HepG2 (cell line): ENCODE results near the gene BAIAP3. TPM values are rescaled to one million over a fixed set of nuclear protein-coding genes. Genes with fewer than 3 reads are reported as not detected.
A peak's percentile ranks its signal among the peaks of the same experiment; 100 is the strongest.

Experiments used
- ATAC-seq: fragments of 200-7000 bp; cut with Tn5 transposase; 3 replicates; pipeline ENCODE4 v1.9.1; 2020; ENCODE audit warnings: mild to moderate bottlenecking, moderate library complexity
- BruUV-seq: library from RNA; stranded (reverse); fragments of 400-500 nt; replicated peaks from 2 replicates; lab custom pipeline; 2021; lab: Mats Ljungman, UMichigan
- CTCF ChIA-PET: fragments of 300-600 bp; formaldehyde crosslinking; extraction: SDS; loops from one replicate; lab custom pipeline; 2021; ENCODE audit warnings: low total read pairs, inconsistent platforms, low intra/inter-chr PET ratio; lab: Yijun Ruan, JAX
- POLR2A ChIA-PET: fragments of 350-600 bp; sonication (Branson Sonifier 250); formaldehyde crosslinking; loops from one replicate; lab custom pipeline; 2020; ENCODE audit warnings: antibody characterized with exemption, inconsistent platforms; lab: Yijun Ruan, JAX
- DNase-seq: peaks from one replicate; pipeline ENCODE4 v3.0.0-alpha.2; 2015; ENCODE audit warnings: low spot score
- FAIRE-seq: peaks from 3 replicates; lab custom pipeline; 2011; peaks lifted over from hg19 to GRCh38; lab: Jason Lieb, UNC
- H2AFZ ChIP-seq: one replicate; pipeline ENCODE4 v1.6.1; 2011; ENCODE audit warnings: low read length, inconsistent platforms
- H3K27ac ChIP-seq: fragments of 300-600 bp; 3 replicates; pipeline ENCODE4 v1.8.0; 2011; ENCODE audit warnings: mixed run types, mild to moderate bottlenecking, mixed read lengths, low read length, inconsistent platforms; ENCODE audit not compliant: insufficient read depth; ENCODE audit errors: extremely low read length
- H3K27me3 ChIP-seq, 2 experiments: fragments of 200-600 bp in 1 of 2; 2 replicates in 1 of 2; 3 replicates in 1 of 2; pipeline versions ENCODE4 v1.6.0 to v1.8.0; 2011; ENCODE audit warnings: low read length in 2 of 2, mild to moderate bottlenecking in 2 of 2, moderate library complexity in 2 of 2, inconsistent platforms in 1 of 2; ENCODE audit not compliant: insufficient read depth in 2 of 2, control insufficient read depth in 1 of 2
- H3K36me3 ChIP-seq, 2 experiments: fragments of 200-600 bp in 1 of 2; replicated peaks in 1 of 2; 2 replicates in 1 of 2; 3 replicates in 1 of 2; pipeline versions ENCODE4 v1.5.1 to v1.8.0; 2011; ENCODE audit warnings: low read length in 2 of 2, inconsistent platforms in 1 of 2; ENCODE audit not compliant: insufficient read depth in 2 of 2, control insufficient read depth in 1 of 2
- H3K4me1 ChIP-seq: 2 replicates; pipeline ENCODE4 v1.5.1; 2012; ENCODE audit warnings: low read length, inconsistent platforms; ENCODE audit not compliant: insufficient read depth
- H3K4me2 ChIP-seq: 2 replicates; pipeline ENCODE4 v1.6.0; 2011; ENCODE audit warnings: low read depth, low read length, inconsistent platforms
- H3K4me3 ChIP-seq, 3 experiments: fragments of 200-600 bp in 1 of 3; sonication (generic), shearing (Covaris generic) in 1 of 3; replicated peaks in 1 of 3; 2 replicates each; pipeline ENCODE4 v1.5.1; 2011 to 2016; ENCODE audit warnings: low read length in 3 of 3, inconsistent platforms in 2 of 3, low read depth in 2 of 3, mild to moderate bottlenecking in 2 of 3, control low read depth in 1 of 3, mixed read lengths in 1 of 3; ENCODE audit not compliant: insufficient read depth in 1 of 3
- H3K79me2 ChIP-seq: one replicate; pipeline ENCODE4 v1.6.1; 2011; ENCODE audit warnings: low read length, inconsistent platforms; ENCODE audit not compliant: insufficient read depth
- H3K9ac ChIP-seq: 2 replicates; pipeline ENCODE4 v1.6.0; 2011; ENCODE audit warnings: mild to moderate bottlenecking, low read depth, low read length, inconsistent platforms; ENCODE audit not compliant: insufficient read depth
- H3K9me3 ChIP-seq: 2 replicates; pipeline ENCODE4 v1.5.1; 2012; ENCODE audit warnings: mild to moderate bottlenecking, low read length
- H4K20me1 ChIP-seq: 2 replicates; pipeline ENCODE4 v1.6.0; 2011; ENCODE audit warnings: inconsistent platforms, mild to moderate bottlenecking, low read length, moderate library complexity; ENCODE audit not compliant: insufficient read depth
- AGO2 ChIP-seq: fragments of 200-400 bp; formaldehyde crosslinking; optimal IDR thresholded peaks from 2 replicates; pipeline ENCODE3; 2017; ENCODE audit warnings: mild to moderate bottlenecking, low read depth, low read length, moderate library complexity
- ARHGAP35 ChIP-seq: sonication (generic); formaldehyde crosslinking; IDR thresholded peaks from 2 replicates; pipeline ENCODE4 v1.9.0; 2022; ENCODE audit warnings: mild to moderate bottlenecking, inconsistent platforms, moderate library complexity, missing genetic modification reagents, borderline replicate concordance
- PTBP1 ChIP-seq: fragments of 200-400 bp; formaldehyde crosslinking; IDR thresholded peaks from 2 replicates; pipeline ENCODE4 v1.6.1; 2018; ENCODE audit warnings: low read length, low read depth; ENCODE audit not compliant: poor library complexity, severe bottlenecking
- RARA ChIP-seq: IDR thresholded peaks from 2 replicates; pipeline ENCODE4 v1.6.1; 2016; ENCODE audit warnings: missing genetic modification reagents, missing compliant biosample characterization
- RBFOX2 ChIP-seq: fragments of 200-400 bp; formaldehyde crosslinking; IDR thresholded peaks from 2 replicates; pipeline ENCODE4 v1.6.1; 2017; ENCODE audit warnings: low read depth, mild to moderate bottlenecking, low read length
- XRCC5 ChIP-seq: fragments of 200-400 bp; formaldehyde crosslinking; optimal IDR thresholded peaks from 2 replicates; pipeline ENCODE3; 2017; ENCODE audit warnings: mild to moderate bottlenecking, low read length
- ZFP41 ChIP-seq: sonication (generic); formaldehyde crosslinking; IDR thresholded peaks from 2 replicates; pipeline ENCODE4 v1.4.0; 2020; ENCODE audit warnings: mild to moderate bottlenecking, missing genetic modification reagents, borderline replicate concordance
- ZFY ChIP-seq: sonication (generic); formaldehyde crosslinking; IDR thresholded peaks from 2 replicates; pipeline ENCODE4 v1.4.0; 2020; ENCODE audit warnings: missing genetic modification reagents
- ZNF24 ChIP-seq: fragments of 450-650 bp; IDR thresholded peaks from 2 replicates; pipeline ENCODE4 v1.6.1; 2017; ENCODE audit warnings: antibody characterized with exemption, mild to moderate bottlenecking
- ZNF282 ChIP-seq: fragments of 450-650 bp; IDR thresholded peaks from 2 replicates; pipeline ENCODE4 v1.6.1; 2018; ENCODE audit not compliant: partially characterized antibody
- ZNF317 ChIP-seq: sonication (generic); formaldehyde crosslinking; IDR thresholded peaks from 2 replicates; pipeline ENCODE4 v1.5.0; 2020; ENCODE audit warnings: mild to moderate bottlenecking, missing genetic modification reagents
- WGBS: methylation state at CpG from one replicate; pipeline ENCODE4 v1.1.6; 2017; ENCODE audit warnings: low lambda C conversion rate; 5-methylcytosine and 5-hydroxymethylcytosine counted together
- in situ Hi-C: cut with HindIII; loops from 2 replicates; pipeline ENCODE4 v1.10.0; 2017; ENCODE audit warnings: low pct_unique_long_range_greater_than_20kb; ENCODE audit not compliant: extremely low pct_ligation_motif_present
- intact Hi-C: fragments of 100-400 bp; cut with micrococcal nuclease; formaldehyde crosslinking; loops from one replicate; pipeline ENCODE4 v1.10.0; 2022; ENCODE audit not compliant: unreplicated experiment
- polyA plus RNA-seq, 8 experiments: library from polyadenylated mRNA; depleted of rRNA in 3 of 8; stranded (reverse) in 7 of 8; unstranded in 1 of 8; fragments of >200 nt; fragmentation: Illumina TruSeq in 4 of 8; extraction: Trizol in 4 of 8; gene quantifications; 2 replicates each; pipeline versions ENCODE4 v1.2.1 to v1.2.3, GENCODE V29; 2011 to 2016; ENCODE audit warnings: low read depth in 4 of 8, missing spikeins in 1 of 8, mixed read lengths in 1 of 8; ENCODE audit not compliant: insufficient read depth in 1 of 8
- total RNA-seq, 5 experiments: library from RNA; depleted of rRNA; stranded (reverse); fragments of >200 nt; fragmentation: Illumina TruSeq; extraction: Trizol; gene quantifications; 2 replicates each; pipeline ENCODE4 v1.2.3, GENCODE V29; 2016; ENCODE audit warnings: low read depth in 1 of 5
- TF ChIP-seq, protein P1 (sequence below): sonication (generic); formaldehyde crosslinking; IDR thresholded peaks from 2 replicates; pipeline ENCODE4 v1.8.0; 2022; ENCODE audit warnings: mild to moderate bottlenecking, missing genetic modification reagents, borderline replicate concordance

Gene BAIAP3
- total and polyA plus RNA-seq, 2 of the 13 experiments (the other 11 are each of a cell fraction or from before 2014, with no cell fraction given) = 3.2 to 5.7 TPM

DNA sequence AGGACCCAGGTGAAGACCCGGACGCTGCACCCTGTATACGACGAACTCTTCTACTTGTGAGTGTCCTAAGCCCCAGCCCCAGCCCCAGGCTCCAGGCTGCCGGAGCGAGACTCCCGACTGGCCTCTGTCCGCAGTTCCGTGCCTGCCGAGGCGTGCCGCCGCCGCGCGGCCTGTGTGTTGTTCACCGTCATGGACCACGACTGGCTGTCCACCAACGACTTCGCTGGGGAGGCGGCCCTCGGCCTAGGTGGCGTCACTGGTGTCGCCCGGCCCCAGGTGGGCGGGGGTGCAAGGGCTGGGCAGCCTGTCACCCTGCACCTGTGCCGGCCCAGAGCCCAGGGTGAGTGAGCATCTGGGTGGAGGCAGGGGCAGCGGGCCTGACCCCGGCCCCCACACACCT is 14.5 kb downstream of the BAIAP3 start:
- no peak for ATAC-seq
- H3K27me3 ChIP-seq = no peaks in the 10 kb centered on the region; a peak in 1 of 5 replicates
- H3K9me3 ChIP-seq = no peaks in the 10 kb centered on the region
- no peak overlapping the region for H3K9ac ChIP-seq
- no peaks in the 10 kb centered on the region for H4K20me1 ChIP-seq
- peaks cover 24% of the 10 kb centered on the region for H3K79me2 ChIP-seq
- no peak for FAIRE-seq
- peaks cover 27% of the 10 kb centered on the region for H3K4me1 ChIP-seq
- no TSS peak for BruUV-seq
- TF ChIP-seq AGO2 (peak; percentile 33), RBFOX2 (peak; percentile 56), ZNF282 (no peak)
- intact Hi-C loops = no loop called here
- peaks cover 6 to 14% of the 10 kb centered on the region in 2 experiments; a peak in 4 of 5 replicates for H3K36me3 ChIP-seq
- in situ Hi-C loops = no loop called here
- no peak overlapping the region for H3K4me3 ChIP-seq
- ChIA-PET CTCF (no interaction called here), POLR2A (no interaction called here)
- no peak overlapping the region for H2AFZ ChIP-seq
- H3K27ac ChIP-seq = no peak overlapping the region
- DNase-seq = no peak
- 92% methylated on average over 4 of the region's 29 CpGs for WGBS
- no peak overlapping the region for H3K4me2 ChIP-seq

DNA sequence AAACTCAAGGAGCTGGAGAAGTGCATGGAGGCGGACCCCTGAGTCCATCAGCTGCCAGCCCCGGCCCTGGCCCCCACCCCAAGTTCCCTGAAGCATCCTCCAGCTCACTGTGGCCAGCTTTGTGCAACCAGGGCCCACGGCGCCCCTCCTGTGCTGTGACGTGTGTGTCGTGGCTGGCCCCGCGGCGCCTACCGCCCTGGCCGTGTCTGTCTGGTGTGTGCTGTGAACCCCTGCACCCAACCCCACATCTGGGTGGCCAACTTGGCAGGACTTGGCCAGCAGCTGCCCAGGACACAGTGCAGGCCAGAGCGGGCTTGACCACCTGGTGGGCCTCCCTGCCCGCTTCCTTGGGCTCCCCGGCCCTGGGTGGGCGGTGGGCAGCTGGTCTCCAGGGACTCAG is 15.0 kb downstream of the BAIAP3 start:
- H3K27me3 ChIP-seq = no peaks in the 10 kb centered on the region; a peak in 1 of 5 replicates
- H3K4me2 ChIP-seq = no peak overlapping the region
- no peaks in the 10 kb centered on the region for H3K9me3 ChIP-seq
- in situ Hi-C loops (no loop called here), intact Hi-C loops (no loop called here)
- peaks cover 32% of the 10 kb centered on the region for H3K4me1 ChIP-seq
- DNase-seq (no peak), ATAC-seq (no peak), FAIRE-seq (no peak)
- peaks cover 6 to 14% of the 10 kb centered on the region in 2 experiments; a peak in 4 of 5 replicates for H3K36me3 ChIP-seq
- CTCF ChIA-PET = no interaction called here
- no peak overlapping the region for H3K27ac ChIP-seq
- 100% methylated on average over 5 of the region's 15 CpGs for WGBS
- no TSS peak for BruUV-seq
- H4K20me1 ChIP-seq = no peaks in the 10 kb centered on the region
- no peak overlapping the region for H2AFZ ChIP-seq
- H3K4me3 ChIP-seq = no peak overlapping the region
- peaks cover 29% of the 10 kb centered on the region for H3K79me2 ChIP-seq
- POLR2A ChIA-PET = no interaction called here
- H3K9ac ChIP-seq = no peak overlapping the region
- TF ChIP-seq ZNF317 (no peak), AGO2 (peak; percentile 16), RARA (CRISPR knock-in tag) (no peak), PTBP1 (no peak), ZNF24 (no peak), ZFP41 (CRISPR knock-in tag) (no peak), ZFY (no peak), RBFOX2 (peak; percentile 45; the same call in 1 of the 2 replicates), XRCC5 (no peak), ARHGAP35 (CRISPR knock-in tag) (no peak)
- TF ChIP-seq, protein P1, sequence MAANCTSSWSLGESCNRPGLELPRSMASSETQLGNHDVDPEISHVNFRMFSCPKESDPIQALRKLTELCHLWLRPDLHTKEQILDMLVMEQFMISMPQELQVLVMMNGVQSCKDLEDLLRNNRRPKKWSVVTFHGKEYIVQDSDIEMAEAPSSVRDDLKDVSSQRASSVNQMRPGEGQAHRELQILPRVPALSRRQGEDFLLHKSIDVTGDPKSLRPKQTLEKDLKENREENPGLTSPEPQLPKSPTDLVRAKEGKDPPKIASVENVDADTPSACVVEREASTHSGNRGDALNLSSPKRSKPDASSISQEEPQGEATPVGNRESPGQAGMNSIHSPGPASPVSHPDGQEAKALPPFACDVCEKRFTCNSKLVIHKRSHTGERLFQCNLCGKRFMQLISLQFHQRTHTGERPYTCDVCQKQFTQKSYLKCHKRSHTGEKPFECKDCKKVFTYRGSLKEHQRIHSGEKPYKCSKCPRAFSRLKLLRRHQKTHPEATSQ (CRISPR knock-in tag) = no peak
